ENCODE measurements around the gene TTPAL.

DNA sequence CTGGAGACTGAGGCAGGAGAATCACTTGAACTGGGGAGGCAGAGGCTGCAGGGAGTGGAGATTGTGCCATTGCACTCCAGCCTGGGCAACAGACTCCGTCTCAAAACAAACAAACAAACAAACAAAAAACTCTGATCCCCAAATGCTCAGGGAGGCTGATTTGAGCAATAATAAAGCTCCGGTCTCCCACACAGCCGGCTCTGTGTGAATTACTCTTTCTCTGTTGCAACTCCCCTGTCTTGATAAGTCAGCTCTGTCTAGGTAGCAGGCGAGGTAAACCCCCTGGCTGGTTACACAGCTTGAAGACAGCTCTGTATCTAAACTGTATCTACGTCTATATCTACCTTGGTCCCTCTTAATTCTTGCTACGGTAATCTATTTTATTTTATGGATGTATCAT is 52.6 kb downstream of the TTPAL start:
- TF ChIP-seq, protein P1, sequence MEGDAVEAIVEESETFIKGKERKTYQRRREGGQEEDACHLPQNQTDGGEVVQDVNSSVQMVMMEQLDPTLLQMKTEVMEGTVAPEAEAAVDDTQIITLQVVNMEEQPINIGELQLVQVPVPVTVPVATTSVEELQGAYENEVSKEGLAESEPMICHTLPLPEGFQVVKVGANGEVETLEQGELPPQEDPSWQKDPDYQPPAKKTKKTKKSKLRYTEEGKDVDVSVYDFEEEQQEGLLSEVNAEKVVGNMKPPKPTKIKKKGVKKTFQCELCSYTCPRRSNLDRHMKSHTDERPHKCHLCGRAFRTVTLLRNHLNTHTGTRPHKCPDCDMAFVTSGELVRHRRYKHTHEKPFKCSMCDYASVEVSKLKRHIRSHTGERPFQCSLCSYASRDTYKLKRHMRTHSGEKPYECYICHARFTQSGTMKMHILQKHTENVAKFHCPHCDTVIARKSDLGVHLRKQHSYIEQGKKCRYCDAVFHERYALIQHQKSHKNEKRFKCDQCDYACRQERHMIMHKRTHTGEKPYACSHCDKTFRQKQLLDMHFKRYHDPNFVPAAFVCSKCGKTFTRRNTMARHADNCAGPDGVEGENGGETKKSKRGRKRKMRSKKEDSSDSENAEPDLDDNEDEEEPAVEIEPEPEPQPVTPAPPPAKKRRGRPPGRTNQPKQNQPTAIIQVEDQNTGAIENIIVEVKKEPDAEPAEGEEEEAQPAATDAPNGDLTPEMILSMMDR (conservative IDR thresholded peaks at IDR 0.05), result no peak
- no peak for TF ChIP-seq ZFX (IDR thresholded peaks at IDR 0.05)
